GM03348 (cell line): Measurements from ENCODE around the gene DNER.

ENCODE experiments used
- DNase-seq: peaks from one replicate; pipeline ENCODE4 v3.0.0; 2012; ENCODE audit warnings: low spot score

The DNER gene

GRCh38 chr2:229486673-229487072 is 227.7 kb downstream of the DNER start:
- DNase-seq, result no peak

DNA sequence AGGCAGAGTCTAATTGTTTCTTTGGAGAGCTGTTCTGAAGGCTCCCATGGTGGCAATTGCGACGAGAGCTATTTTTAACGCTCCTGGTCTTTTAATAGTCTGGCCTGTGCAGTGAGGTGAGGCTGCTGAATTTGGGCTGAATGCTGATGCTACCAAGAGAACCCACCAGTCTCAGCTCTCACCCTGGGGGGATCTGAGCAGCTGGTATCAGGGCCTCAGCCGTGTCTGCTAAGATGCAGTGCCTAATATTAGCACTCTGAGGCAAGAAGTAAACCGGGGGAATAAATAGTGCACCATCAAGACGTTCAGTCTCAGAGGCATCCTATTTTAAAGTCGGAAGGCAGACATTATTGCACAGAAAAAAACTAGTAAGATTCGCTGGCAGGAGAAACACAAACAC is 228.5 kb downstream of the DNER start:
- DNase-seq, result no peak

- DNase-seq, result no peak
Measured at GRCh38 chr2:229477269-229477755, 237.0 kb downstream of the DNER start.

GRCh38 chr2:229475778-229476177 is 238.6 kb downstream of the DNER start:
- DNase-seq, result peak; percentile 10

- DNase-seq, result no peak
Measured at GRCh38 chr2:229474125-229474524, 240.2 kb downstream of the DNER start.

DNA sequence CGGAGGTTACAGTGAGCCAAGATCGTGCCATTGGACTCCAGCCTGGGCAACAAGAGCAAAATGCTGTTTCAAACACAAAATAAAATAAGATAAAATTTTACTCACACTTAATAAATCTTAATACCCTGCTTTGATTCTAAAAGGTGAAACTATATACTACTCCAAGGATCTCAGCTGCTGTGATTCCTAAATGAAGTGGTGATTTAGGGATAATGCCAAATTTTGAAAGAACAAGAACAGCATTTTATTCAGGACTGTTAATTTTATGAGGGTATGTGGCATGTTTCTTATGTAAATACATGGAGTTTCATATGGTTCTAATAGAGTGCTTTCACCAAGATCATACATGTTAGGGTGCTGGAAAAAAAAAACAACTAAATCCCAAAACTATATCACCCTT is 243.6 kb downstream of the DNER start:
- DNase-seq, result no peak

DNA sequence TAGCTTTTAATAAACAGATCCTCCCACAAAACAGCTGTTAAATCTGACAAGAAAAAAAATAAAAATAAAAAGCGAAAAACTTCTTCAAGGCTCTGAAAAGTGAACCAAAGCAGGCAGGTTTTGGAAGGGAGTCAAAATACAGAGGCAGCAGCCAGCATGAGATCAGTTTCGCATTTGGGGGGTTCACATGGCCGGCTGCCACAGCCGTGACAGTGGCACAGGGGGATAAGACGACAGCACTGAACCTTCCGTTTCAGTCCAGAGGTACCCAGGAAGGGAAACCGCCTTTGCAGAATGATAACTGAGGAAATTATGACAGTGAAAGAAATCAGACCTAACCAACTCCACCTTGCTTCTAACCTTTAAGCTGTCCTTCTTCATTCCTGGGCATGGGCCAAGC is 246.6 kb downstream of the DNER start:
- no peak for DNase-seq

- DNase-seq, result no peak
Measured at GRCh38 chr2:229463841-229464346, 250.5 kb downstream of the DNER start.

DNA sequence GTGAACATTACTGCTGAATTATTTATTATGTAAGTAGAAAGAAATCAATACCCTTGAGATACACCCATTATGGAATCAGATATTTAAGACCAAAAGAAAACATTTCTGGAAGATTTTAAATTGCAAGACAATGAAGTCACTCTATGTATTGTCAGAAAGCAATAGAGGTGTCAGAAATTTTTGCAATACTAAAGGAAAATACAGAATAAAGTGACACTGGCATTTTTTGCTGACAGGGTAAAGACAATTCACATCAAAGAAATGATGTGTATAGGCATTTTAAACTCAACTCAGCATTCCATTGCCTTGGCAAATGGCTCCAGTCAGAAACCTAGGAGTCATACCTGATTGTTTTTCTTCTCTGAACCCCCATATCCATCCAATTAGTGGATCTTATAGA is 252.2 kb downstream of the DNER start:
- DNase-seq, result no peak

DNA sequence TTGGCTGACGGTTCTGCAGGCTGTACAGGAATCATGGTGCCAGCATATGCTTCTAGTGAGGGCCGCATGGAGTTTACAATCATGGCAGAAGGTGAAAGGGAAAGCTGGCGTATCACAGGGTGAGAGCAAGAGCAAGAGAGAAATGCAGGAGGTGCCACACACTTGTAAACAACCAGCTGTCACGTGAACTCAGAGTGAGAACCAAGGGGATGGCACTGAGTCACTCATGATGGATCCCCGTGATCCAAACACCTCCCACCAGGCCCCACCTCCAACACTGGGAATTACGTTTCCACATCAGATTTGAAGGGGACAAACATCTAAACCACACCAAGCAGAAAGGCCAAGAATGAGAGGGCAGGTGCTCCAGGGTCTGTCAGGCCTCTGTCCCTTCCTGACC is 258.3 kb downstream of the DNER start:
- no peak for DNase-seq

- DNase-seq, result peak; percentile 68
Measured at GRCh38 chr2:229454934-229455631, 259.3 kb downstream of the DNER start.

GRCh38 chr2:229453230-229453629 is 261.1 kb downstream of the DNER start:
- no peak for DNase-seq

- DNase-seq, result no peak
Measured at GRCh38 chr2:229451852-229452251, 262.5 kb downstream of the DNER start.

GRCh38 chr2:229447227-229447626 is 267.1 kb downstream of the DNER start:
- no peak for DNase-seq

- DNase-seq, result peak; percentile 18
Measured at GRCh38 chr2:229446350-229446749, 268.0 kb downstream of the DNER start.

- DNase-seq, result peak; percentile 35
Measured at GRCh38 chr2:229445501-229446211, 268.7 kb downstream of the DNER start.

GRCh38 chr2:229445019-229445418 is 269.3 kb downstream of the DNER start:
- peak; percentile 84 for DNase-seq

- no peak for DNase-seq
Measured at GRCh38 chr2:229443546-229444268, 270.6 kb downstream of the DNER start.

- DNase-seq, result no peak
Measured at GRCh38 chr2:229443141-229443540, 271.2 kb downstream of the DNER start.

GRCh38 chr2:229438430-229439159 is 275.8 kb downstream of the DNER start:
- no peak for DNase-seq

- DNase-seq, result no peak
Measured at GRCh38 chr2:229437467-229437866, 276.9 kb downstream of the DNER start.

DNA sequence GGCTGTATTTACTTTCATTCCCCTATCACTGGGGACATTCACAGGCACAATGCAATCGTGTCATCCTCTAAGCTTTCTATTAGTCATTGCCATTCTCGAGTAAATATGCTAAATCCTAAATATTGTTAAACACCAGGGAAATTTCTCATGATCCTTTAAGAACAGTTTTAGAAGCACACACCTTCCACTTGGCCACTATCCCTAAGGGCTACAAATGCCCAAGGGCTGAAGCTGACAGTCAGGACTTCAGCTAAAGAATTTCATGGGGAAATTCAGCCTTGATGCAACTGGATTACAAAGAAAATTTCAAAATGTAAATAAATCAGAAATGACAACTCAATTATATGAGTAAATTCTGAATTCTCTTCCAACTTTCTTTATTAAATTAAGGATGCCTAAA is 280.2 kb downstream of the DNER start:
- no peak for DNase-seq
